Measurements from ENCODE around the gene PRKN. TPM values are rescaled to one million over a fixed set of nuclear protein-coding genes. Genes with fewer than 3 reads are reported as not detected.

PRKN gene
- total RNA-seq, 1 experiment from 2014 or later = 0.34 TPM

GRCh38 chr6:162294029-162294428, 433.5 kb downstream of the PRKN start:
- no peak for TF ChIP-seq CTCF (IDR thresholded peaks at IDR 0.05; ENCODE audit: insufficient read depth in 1 of 2, low read depth in 1 of 2, low read length in 1 of 2, severe bottlenecking in 1 of 2, unreplicated experiment in 1 of 2)
- H3K4me1 Mint-ChIP-seq (ENCODE audit: low read depth, unreplicated experiment) = no peaks in the 10 kb centered on the region
- peaks cover 22% of the 10 kb centered on the region for H3K27me3 Mint-ChIP-seq (ENCODE audit: insufficient read depth, unreplicated experiment)
- BruUV-seq (replicated peaks) = no TSS peak
- Histone ChIP-seq H3K4me3 (ENCODE audit: low read depth, low read length) (no peak overlapping the region), H3K4me1 (no peaks in the 10 kb centered on the region), H3K9me3 (no peaks in the 10 kb centered on the region), H3K36me3 (ENCODE audit: control insufficient read depth, insufficient read depth, low read length) (no peaks in the 10 kb centered on the region), H3K27me3 (replicated peaks; ENCODE audit: control insufficient read depth, insufficient read depth, low read length) (no peaks in the 10 kb centered on the region)
- POLR2A ChIA-PET = no interaction called here
- CTCF ChIA-PET = no interaction called here
- H3K9me3 Mint-ChIP-seq (ENCODE audit: unreplicated experiment) = no peaks in the 10 kb centered on the region
- H3K27ac Mint-ChIP-seq (ENCODE audit: unreplicated experiment) = no peak overlapping the region
- intact Hi-C loops (cut with micrococcal nuclease; ENCODE audit: unreplicated experiment) = no loop called here
- DNase-seq = no peak
- H3K36me3 Mint-ChIP-seq (ENCODE audit: insufficient read depth, unreplicated experiment) = no peaks in the 10 kb centered on the region
- no peak overlapping the region for H3K4me3 Mint-ChIP-seq (ENCODE audit: unreplicated experiment)

GRCh38 chr6:162292915-162293314, 434.7 kb downstream of the PRKN start:
- CTCF ChIA-PET = no interaction called here
- BruUV-seq (replicated peaks) = no TSS peak
- TF ChIP-seq CTCF (IDR thresholded peaks at IDR 0.05; ENCODE audit: insufficient read depth in 1 of 2, low read depth in 1 of 2, low read length in 1 of 2, severe bottlenecking in 1 of 2, unreplicated experiment in 1 of 2) = no peak

GRCh38 chr6:162290846-162291465, 436.6 kb downstream of the PRKN start:
- H3K36me3 ChIP-seq (ENCODE audit: control insufficient read depth, insufficient read depth, low read length) = no peaks in the 10 kb centered on the region
- Mint-ChIP-seq H3K27me3 (ENCODE audit: insufficient read depth, unreplicated experiment) (peaks cover 24% of the 10 kb centered on the region), H3K4me1 (ENCODE audit: low read depth, unreplicated experiment) (no peaks in the 10 kb centered on the region), H3K9me3 (ENCODE audit: unreplicated experiment) (no peaks in the 10 kb centered on the region), H3K4me3 (ENCODE audit: unreplicated experiment) (no peak overlapping the region), H3K36me3 (ENCODE audit: insufficient read depth, unreplicated experiment) (no peaks in the 10 kb centered on the region), H3K27ac (ENCODE audit: unreplicated experiment) (no peak overlapping the region)
- no TSS peak for BruUV-seq (replicated peaks)
- intact Hi-C loops (cut with micrococcal nuclease; ENCODE audit: unreplicated experiment) = no loop called here
- ChIA-PET CTCF (no interaction called here), POLR2A (no interaction called here)
- H3K27me3 ChIP-seq (replicated peaks; ENCODE audit: control insufficient read depth, insufficient read depth, low read length) = no peaks in the 10 kb centered on the region
- no peaks in the 10 kb centered on the region for H3K4me1 ChIP-seq
- H3K4me3 ChIP-seq (ENCODE audit: low read depth, low read length) = no peak overlapping the region
- TF ChIP-seq CTCF (IDR thresholded peaks at IDR 0.05; ENCODE audit: insufficient read depth in 1 of 2, low read depth in 1 of 2, low read length in 1 of 2, severe bottlenecking in 1 of 2, unreplicated experiment in 1 of 2) = no peak
- H3K9me3 ChIP-seq = no peaks in the 10 kb centered on the region
- DNase-seq = no peak

More at GRCh38 chr6:162292915-162293314, 434.7 kb downstream of the PRKN start:
- H3K9me3 ChIP-seq = no peaks in the 10 kb centered on the region
- no peak overlapping the region for H3K4me3 Mint-ChIP-seq (ENCODE audit: unreplicated experiment)
- no peaks in the 10 kb centered on the region for H3K4me1 ChIP-seq
- no peaks in the 10 kb centered on the region for H3K9me3 Mint-ChIP-seq (ENCODE audit: unreplicated experiment)
- DNase-seq = no peak
- no peaks in the 10 kb centered on the region for H3K36me3 Mint-ChIP-seq (ENCODE audit: insufficient read depth, unreplicated experiment)
- no peak overlapping the region for H3K4me3 ChIP-seq (ENCODE audit: low read depth, low read length)
- no peaks in the 10 kb centered on the region for H3K36me3 ChIP-seq (ENCODE audit: control insufficient read depth, insufficient read depth, low read length)
- no peaks in the 10 kb centered on the region for H3K4me1 Mint-ChIP-seq (ENCODE audit: low read depth, unreplicated experiment)
- no peak overlapping the region for H3K27ac Mint-ChIP-seq (ENCODE audit: unreplicated experiment)
- no peaks in the 10 kb centered on the region for H3K27me3 ChIP-seq (replicated peaks; ENCODE audit: control insufficient read depth, insufficient read depth, low read length)
- POLR2A ChIA-PET = no interaction called here
- intact Hi-C loops (cut with micrococcal nuclease; ENCODE audit: unreplicated experiment) = no loop called here
- H3K27me3 Mint-ChIP-seq (ENCODE audit: insufficient read depth, unreplicated experiment) = peaks cover 22% of the 10 kb centered on the region
